Measurements from ENCODE around the gene CPAMD8. TPM values are rescaled to one million over a fixed set of nuclear protein-coding genes. Genes with fewer than 3 reads are reported as not detected.
"Not testable (repeated sequence)": the region's sequence is repeated elsewhere in the genome, so short reads cannot be mapped to it uniquely, and the experiment has no call there.

Gene CPAMD8
- total and polyA plus RNA-seq, 10 of the 15 experiments (the other 5 are each of a cell fraction or from before 2014, with no cell fraction given) = 0.12 to 0.97 (median 0.25) TPM; not detected in 3

DNA sequence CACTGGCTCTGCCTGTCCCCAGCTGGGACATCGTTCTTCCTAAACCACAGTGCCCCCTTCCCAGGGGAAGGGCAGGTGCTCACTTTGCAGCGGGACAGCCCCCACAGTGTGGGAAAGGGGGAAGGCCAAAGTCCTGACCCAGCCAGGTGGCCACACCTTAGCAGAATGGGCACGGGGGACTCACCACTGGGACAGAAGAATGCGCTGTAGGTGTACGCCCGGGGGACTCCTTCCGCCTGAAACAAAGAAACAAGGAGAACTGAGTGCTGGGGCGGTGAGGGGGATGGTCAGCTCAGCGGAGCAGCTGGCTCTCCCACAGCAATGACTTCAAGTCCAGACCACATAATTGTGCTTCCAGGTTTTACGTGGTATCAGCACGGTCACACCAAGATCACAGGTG is 88.4 kb downstream of the CPAMD8 start (continued):
- TF ChIP-seq, protein P1, sequence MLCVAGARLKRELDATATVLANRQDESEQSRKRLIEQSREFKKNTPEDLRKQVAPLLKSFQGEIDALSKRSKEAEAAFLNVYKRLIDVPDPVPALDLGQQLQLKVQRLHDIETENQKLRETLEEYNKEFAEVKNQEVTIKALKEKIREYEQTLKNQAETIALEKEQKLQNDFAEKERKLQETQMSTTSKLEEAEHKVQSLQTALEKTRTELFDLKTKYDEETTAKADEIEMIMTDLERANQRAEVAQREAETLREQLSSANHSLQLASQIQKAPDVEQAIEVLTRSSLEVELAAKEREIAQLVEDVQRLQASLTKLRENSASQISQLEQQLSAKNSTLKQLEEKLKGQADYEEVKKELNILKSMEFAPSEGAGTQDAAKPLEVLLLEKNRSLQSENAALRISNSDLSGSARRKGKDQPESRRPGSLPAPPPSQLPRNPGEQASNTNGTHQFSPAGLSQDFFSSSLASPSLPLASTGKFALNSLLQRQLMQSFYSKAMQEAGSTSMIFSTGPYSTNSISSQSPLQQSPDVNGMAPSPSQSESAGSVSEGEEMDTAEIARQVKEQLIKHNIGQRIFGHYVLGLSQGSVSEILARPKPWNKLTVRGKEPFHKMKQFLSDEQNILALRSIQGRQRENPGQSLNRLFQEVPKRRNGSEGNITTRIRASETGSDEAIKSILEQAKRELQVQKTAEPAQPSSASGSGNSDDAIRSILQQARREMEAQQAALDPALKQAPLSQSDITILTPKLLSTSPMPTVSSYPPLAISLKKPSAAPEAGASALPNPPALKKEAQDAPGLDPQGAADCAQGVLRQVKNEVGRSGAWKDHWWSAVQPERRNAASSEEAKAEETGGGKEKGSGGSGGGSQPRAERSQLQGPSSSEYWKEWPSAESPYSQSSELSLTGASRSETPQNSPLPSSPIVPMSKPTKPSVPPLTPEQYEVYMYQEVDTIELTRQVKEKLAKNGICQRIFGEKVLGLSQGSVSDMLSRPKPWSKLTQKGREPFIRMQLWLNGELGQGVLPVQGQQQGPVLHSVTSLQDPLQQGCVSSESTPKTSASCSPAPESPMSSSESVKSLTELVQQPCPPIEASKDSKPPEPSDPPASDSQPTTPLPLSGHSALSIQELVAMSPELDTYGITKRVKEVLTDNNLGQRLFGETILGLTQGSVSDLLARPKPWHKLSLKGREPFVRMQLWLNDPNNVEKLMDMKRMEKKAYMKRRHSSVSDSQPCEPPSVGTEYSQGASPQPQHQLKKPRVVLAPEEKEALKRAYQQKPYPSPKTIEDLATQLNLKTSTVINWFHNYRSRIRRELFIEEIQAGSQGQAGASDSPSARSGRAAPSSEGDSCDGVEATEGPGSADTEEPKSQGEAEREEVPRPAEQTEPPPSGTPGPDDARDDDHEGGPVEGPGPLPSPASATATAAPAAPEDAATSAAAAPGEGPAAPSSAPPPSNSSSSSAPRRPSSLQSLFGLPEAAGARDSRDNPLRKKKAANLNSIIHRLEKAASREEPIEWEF (IDR thresholded peaks at IDR 0.05; ENCODE audit: insufficient replicate concordance, low read depth, low read length) = no peak

DNA sequence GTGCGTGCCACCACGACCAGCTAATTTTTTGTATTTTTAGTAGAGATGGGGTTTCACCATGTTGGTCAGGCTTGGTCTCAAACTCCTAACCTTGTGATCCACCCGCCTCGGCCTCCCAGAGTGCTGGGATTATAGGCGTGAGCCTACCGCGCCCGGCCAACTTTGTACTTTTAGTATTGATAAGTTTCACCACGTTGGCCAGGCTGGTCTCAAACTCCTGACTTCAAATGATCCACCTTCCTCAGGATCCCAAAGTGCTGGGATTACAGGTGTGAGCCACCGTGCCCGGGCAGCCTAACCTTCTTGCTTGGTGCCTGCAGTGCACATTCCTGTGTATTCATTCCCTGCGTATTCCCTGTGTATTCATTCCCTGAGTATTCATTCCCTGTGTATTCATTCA is 88.8 kb downstream of the CPAMD8 start:
- POLR2A ChIA-PET = interaction anchor here (0.7 kb wide), 1 partner anchor 396 kb away, joined by 7 read pairs; no protein-coding TSS in a partner anchor
- H3K27ac ChIP-seq (ENCODE audit: control insufficient read depth, insufficient read depth); H3K4me2 ChIP-seq (ENCODE audit: control insufficient read depth, insufficient read depth); BruUV-seq (replicated peaks); H3K9ac ChIP-seq (ENCODE audit: control insufficient read depth, insufficient read depth, low read length); in situ Hi-C loops (cut with MboI); H3K9me3 ChIP-seq (replicated peaks; ENCODE audit: control insufficient read depth, insufficient read depth, low read length); H4K20me1 ChIP-seq (ENCODE audit: control insufficient read depth, insufficient read depth); H3K79me2 ChIP-seq (ENCODE audit: control insufficient read depth, insufficient read depth, low read length); intact Hi-C loops (cut with micrococcal nuclease; ENCODE audit: unreplicated experiment); ATAC-seq; SMC1A ChIA-PET (ENCODE audit: uncharacterized antibody, unreplicated experiment); H2AFZ ChIP-seq (ENCODE audit: control insufficient read depth, low read depth, low read length); CTCF ChIA-PET; H3K4me3 ChIP-seq; DNase-seq (ENCODE audit: low read depth, low spot score); RAD21 ChIA-PET (ENCODE audit: unreplicated experiment); H3K36me3 ChIP-seq (ENCODE audit: control insufficient read depth in 2 of 2, insufficient read depth in 2 of 2, low read length in 1 of 2); H3K27me3 ChIP-seq (replicated peaks in 1 of 2; ENCODE audit: control insufficient read depth in 2 of 2, insufficient read depth in 2 of 2, low read length in 1 of 2); H3K4me1 ChIP-seq (ENCODE audit: control insufficient read depth, insufficient read depth, low read length); FAIRE-seq: not testable (repeated sequence)
- WGBS (ENCODE audit: insufficient coverage, insufficient replicate concordance, low lambda C conversion rate, missing lambda C conversion rate) = 65% methylated on average over 12 of the region's 12 CpGs

All from GM12878 (cell line).